SK-N-SH (cell line): ENCODE measurements around the gene ASB8. TPM values are rescaled to one million over a fixed set of nuclear protein-coding genes. Genes with fewer than 3 reads are reported as not detected.

Experiments used
- CTCF ChIA-PET: fragments of 300-600, 350-600 bp; formaldehyde crosslinking; extraction: SDS; loops from one replicate; lab custom pipeline; 2021; lab: Yijun Ruan, JAX
- POLR2A ChIA-PET: fragments of 350-600 bp; sonication (Branson Sonifier 250); formaldehyde crosslinking; extraction: SDS; loops from one replicate; lab custom pipeline; 2020; ENCODE audit warnings: antibody characterized with exemption, inconsistent platforms; lab: Yijun Ruan, JAX
- DNase-seq: peaks from one replicate; pipeline ENCODE4 v3.0.0; 2012
- H2AFZ ChIP-seq: fragments of 200-600 bp; sonication (generic); 2 replicates; pipeline ENCODE4 v1.8.1; 2016; ENCODE audit warnings: antibody characterized with exemption, mild to moderate bottlenecking, low read depth
- H3F3A ChIP-seq: fragments of 200-600 bp; sonication (generic); replicated peaks from 2 replicates; pipeline ENCODE3; 2016; ENCODE audit warnings: antibody characterized with exemption, mild to moderate bottlenecking; ENCODE audit not compliant: insufficient read depth
- H3K27ac ChIP-seq, 2 experiments: fragments of 200-500 bp in 1 of 2; fragments of 200-600 bp in 1 of 2; sonication (Bioruptor generic) in 1 of 2; sonication (generic), shearing (Covaris generic) in 1 of 2; 2 replicates each; pipeline versions ENCODE4 v1.5.1 to v1.6.1; 2014 to 2016; ENCODE audit warnings: low read depth in 2 of 2, inconsistent platforms in 1 of 2, low read length in 1 of 2, mild to moderate bottlenecking in 1 of 2, mixed read lengths in 1 of 2
- H3K27me3 ChIP-seq: fragments of 200-600 bp; sonication (generic), shearing (Covaris generic); 2 replicates; pipeline ENCODE4 v1.6.1; 2016; ENCODE audit warnings: mixed run types; ENCODE audit not compliant: insufficient read depth
- H3K36me3 ChIP-seq, 2 experiments: fragments of 200-500 bp in 1 of 2; fragments of 200-600 bp in 1 of 2; sonication (Bioruptor generic) in 1 of 2; sonication (generic) in 1 of 2; replicated peaks in 1 of 2; 2 replicates each; pipeline versions ENCODE3 to v1.5.1; 2014 to 2016; ENCODE audit warnings: low read length in 1 of 2, mild to moderate bottlenecking in 1 of 2; ENCODE audit not compliant: insufficient read depth in 2 of 2, control insufficient read depth in 1 of 2
- H3K4me1 ChIP-seq, 2 experiments: fragments of 200-500 bp in 1 of 2; fragments of 200-600 bp in 1 of 2; sonication (Bioruptor generic) in 1 of 2; sonication (generic), shearing (Covaris generic) in 1 of 2; 2 replicates each; pipeline versions ENCODE4 v1.5.1 to v1.6.1; 2014 to 2016; ENCODE audit warnings: low read depth in 1 of 2, low read length in 1 of 2, mixed run types in 1 of 2; ENCODE audit not compliant: insufficient read depth in 2 of 2, control insufficient read depth in 1 of 2
- H3K4me2 ChIP-seq: fragments of 200-600 bp; sonication (generic), shearing (Covaris generic); 2 replicates; pipeline ENCODE4 v1.6.1; 2017; ENCODE audit warnings: mixed run types
- H3K4me3 ChIP-seq, 2 experiments: fragments of 200-500 bp in 1 of 2; fragments of 200-600 bp in 1 of 2; sonication (Bioruptor generic) in 1 of 2; sonication (generic), shearing (Covaris generic) in 1 of 2; 2 replicates each; pipeline versions ENCODE4 v1.5.1 to v1.8.1; 2014 to 2016; ENCODE audit warnings: low read depth in 2 of 2, inconsistent platforms in 1 of 2, low read length in 1 of 2, mild to moderate bottlenecking in 1 of 2, mixed read lengths in 1 of 2, moderate library complexity in 1 of 2
- H3K79me2 ChIP-seq: fragments of 200-600 bp; sonication (generic); 2 replicates; pipeline ENCODE4 v1.8.1; 2017; ENCODE audit warnings: mild to moderate bottlenecking; ENCODE audit not compliant: insufficient read depth
- H3K9ac ChIP-seq: fragments of 200-600 bp; sonication (generic); 2 replicates; pipeline ENCODE4 v1.6.1; 2017; ENCODE audit warnings: mixed run types
- H3K9me2 ChIP-seq: fragments of 200-600 bp; sonication (generic); 2 replicates; pipeline ENCODE4 v1.6.1; 2017; ENCODE audit warnings: mixed run types
- H3K9me3 ChIP-seq: fragments of 200-600 bp; sonication (generic); 2 replicates; pipeline ENCODE4 v1.6.1; 2017; ENCODE audit warnings: mixed run types, mild to moderate bottlenecking, moderate library complexity
- H4K20me1 ChIP-seq: fragments of 200-600 bp; sonication (generic); 2 replicates; pipeline ENCODE4 v1.6.1; 2017; ENCODE audit warnings: mild to moderate bottlenecking, mixed run types; ENCODE audit not compliant: insufficient read depth
- CHD2 ChIP-seq: fragments of 150-350 bp; IDR thresholded peaks from 2 replicates; pipeline ENCODE4 v1.6.1; 2018; ENCODE audit warnings: low read length; ENCODE audit not compliant: partially characterized antibody
- CTCF ChIP-seq: fragments of 200-600 bp; sonication (generic); IDR thresholded peaks from 2 replicates; pipeline ENCODE4 v1.6.1; 2017; ENCODE audit warnings: antibody characterized with exemption, mild to moderate bottlenecking, moderate library complexity
- EP300 ChIP-seq, 2 experiments: IDR thresholded peaks; 2 replicates each; pipeline versions ENCODE4 v1.4.0 to v1.6.1; 2012; ENCODE audit warnings: borderline replicate concordance in 1 of 2, low read depth in 1 of 2, low read length in 1 of 2
- FOXJ3 ChIP-seq: sonication (generic); formaldehyde crosslinking; IDR thresholded peaks from 2 replicates; pipeline ENCODE4 v1.5.1; 2020; ENCODE audit warnings: mild to moderate bottlenecking, missing genetic modification reagents
- FOXM1 ChIP-seq: IDR thresholded peaks from 2 replicates; pipeline ENCODE4 v1.4.0; 2012; ENCODE audit warnings: low read depth, mild to moderate bottlenecking
- IRF3 ChIP-seq: fragments of 150-350 bp; IDR thresholded peaks from 2 replicates; pipeline ENCODE4 v1.6.1; 2016; ENCODE audit warnings: mild to moderate bottlenecking, low read depth, low read length
- JUND ChIP-seq: IDR thresholded peaks from 2 replicates; pipeline ENCODE4 v1.4.0; 2012
- MEF2A ChIP-seq: IDR thresholded peaks from 2 replicates; pipeline ENCODE4 v1.4.0; 2012; ENCODE audit warnings: low read depth, borderline replicate concordance
- MXI1 ChIP-seq: IDR thresholded peaks from 2 replicates; pipeline ENCODE4 v1.6.1; 2012; ENCODE audit warnings: mild to moderate bottlenecking, low read depth, low read length, improper control_type of control experiment
- NFIC ChIP-seq: IDR thresholded peaks from 2 replicates; pipeline ENCODE4 v1.4.0; 2012; ENCODE audit warnings: borderline replicate concordance
- POLR2AphosphoS5 ChIP-seq: IDR thresholded peaks from 2 replicates; pipeline ENCODE4 v1.6.1; 2012; ENCODE audit warnings: low read depth, low read length
- RAD21 ChIP-seq: IDR thresholded peaks from 2 replicates; pipeline ENCODE4 v1.6.1; 2012; ENCODE audit warnings: mild to moderate bottlenecking, low read length
- RCOR1 ChIP-seq: fragments of 150-350 bp; IDR thresholded peaks from 2 replicates; pipeline ENCODE4 v1.6.1; 2017; ENCODE audit warnings: antibody characterized with exemption, low read length
- SMC3 ChIP-seq: IDR thresholded peaks from 2 replicates; pipeline ENCODE4 v1.6.1; 2012; ENCODE audit warnings: low read depth, low read length, improper control_type of control experiment
- TCF12 ChIP-seq: IDR thresholded peaks from 2 replicates; pipeline ENCODE4 v1.4.0; 2012
- USF1 ChIP-seq: IDR thresholded peaks from 2 replicates; pipeline ENCODE4 v1.4.0; 2012; ENCODE audit warnings: low read depth, borderline replicate concordance
- ZBTB33 ChIP-seq: IDR thresholded peaks from 2 replicates; pipeline ENCODE4 v1.4.0; 2012; ENCODE audit warnings: low read depth, borderline replicate concordance
- WGBS: methylation state at CpG from one replicate; pipeline ENCODE4 v1.1.6; 2017; ENCODE audit warnings: low lambda C conversion rate; 5-methylcytosine and 5-hydroxymethylcytosine counted together
- polyA plus RNA-seq, 3 experiments: library from polyadenylated mRNA; depleted of rRNA; stranded (reverse); fragments of >200 nt; gene quantifications; 2 replicates each; pipeline ENCODE4 v1.2.3, GENCODE V29; 2012
- TF ChIP-seq, protein P1 (sequence below): fragments of 150-350 bp; IDR thresholded peaks from 2 replicates; pipeline ENCODE4 v1.6.1; 2017; ENCODE audit warnings: antibody characterized with exemption, low read length, low read depth, borderline replicate concordance

The ASB8 gene
- polyA plus RNA-seq, 1 of the 3 experiments (the other 2 are of a cell fraction): 13.8 TPM

GRCh38 chr12:48189331-48190125 lies 32.2 kb upstream of the ASB8 start (continued):
- no peak for TF ChIP-seq USF1
- TF ChIP-seq TCF12: no peak
- TF ChIP-seq JUND: no peak
- TF ChIP-seq EP300 (IDR thresholded peaks at IDR 0.05; ENCODE audit: borderline replicate concordance in 1 of 2, low read depth in 1 of 2, low read length in 1 of 2): no peak
- TF ChIP-seq IRF3: no peak
- TF ChIP-seq NFIC: no peak
- peak; percentile 44 for TF ChIP-seq CHD2
- peak; percentile 33; the same call in 1 of the 2 replicates for TF ChIP-seq MXI1

DNA sequence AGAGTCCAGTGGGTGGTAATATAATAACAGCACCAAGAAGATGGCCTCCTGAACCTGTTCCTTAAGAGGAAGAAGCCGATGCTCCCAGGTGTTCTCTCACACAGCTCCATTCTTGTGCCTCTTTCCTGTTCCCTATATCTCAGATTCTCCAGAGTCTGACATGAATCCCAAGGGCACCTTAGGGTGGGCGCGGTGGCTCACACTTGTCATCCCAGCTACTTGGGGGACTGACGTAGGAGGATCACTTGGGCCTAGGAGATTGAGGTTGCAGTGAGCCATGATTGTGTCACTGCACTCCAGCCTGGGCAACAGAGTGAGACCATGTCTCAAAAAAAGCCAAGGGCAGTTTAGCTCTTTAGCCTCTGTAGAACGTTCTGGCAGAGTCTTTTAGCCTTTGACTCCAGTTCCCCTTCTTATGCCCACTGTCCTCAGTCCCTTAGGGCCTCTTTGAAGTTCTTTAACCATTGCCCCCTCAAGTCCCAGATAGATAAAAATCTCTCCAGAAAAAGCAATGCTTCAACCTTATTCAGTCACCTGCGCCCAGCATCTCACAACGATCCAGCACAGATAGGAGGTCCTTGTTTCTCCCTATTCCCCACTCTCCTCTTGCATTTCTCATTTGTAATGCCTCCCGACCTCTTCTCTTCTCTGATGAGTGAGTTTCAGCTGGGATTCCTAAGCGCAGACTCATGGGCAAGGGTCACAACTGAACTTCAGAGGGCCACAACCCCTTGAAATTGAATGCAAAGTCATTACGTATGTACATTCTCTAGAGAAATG lies 30.8 kb upstream of the ASB8 start:
- peaks cover 9 to 23% of the 10 kb centered on the region in 2 experiments; a peak in 3 of 4 replicates for H3K4me1 ChIP-seq
- no peak overlapping the region for H2AFZ ChIP-seq
- ChIA-PET CTCF (interaction anchor here (0.7 to 8.2 kb wide), 3 partner anchors 12 to 206 kb away, joined by 3 to 90 read pairs (median 3); no protein-coding TSS in a partner anchor), POLR2A (no interaction called here)
- no peak overlapping the region for H3K4me3 ChIP-seq
- no peaks in the 10 kb centered on the region for H3K79me2 ChIP-seq
- no peaks in the 10 kb centered on the region for H3K27me3 ChIP-seq
- H4K20me1 ChIP-seq: no peaks in the 10 kb centered on the region
- DNase-seq: no peak
- no peaks in the 10 kb centered on the region for H3F3A ChIP-seq
- H3K9me2 ChIP-seq: no peaks in the 10 kb centered on the region
- 87% methylated on average over 10 of the region's 10 CpGs for WGBS
- no peaks in the 10 kb centered on the region for H3K9me3 ChIP-seq
- no peak overlapping the region for H3K27ac ChIP-seq
- H3K36me3 ChIP-seq: no peaks in the 10 kb centered on the region
- H3K4me2 ChIP-seq: no peak overlapping the region
- H3K9ac ChIP-seq: no peak overlapping the region
- no peak for TF ChIP-seq TCF12
- TF ChIP-seq ZBTB33: no peak
- TF ChIP-seq CHD2: no peak
- no peak for TF ChIP-seq CTCF
- TF ChIP-seq SMC3: no peak
- no peak for TF ChIP-seq JUND
- no peak for TF ChIP-seq NFIC
- TF ChIP-seq, protein P1, sequence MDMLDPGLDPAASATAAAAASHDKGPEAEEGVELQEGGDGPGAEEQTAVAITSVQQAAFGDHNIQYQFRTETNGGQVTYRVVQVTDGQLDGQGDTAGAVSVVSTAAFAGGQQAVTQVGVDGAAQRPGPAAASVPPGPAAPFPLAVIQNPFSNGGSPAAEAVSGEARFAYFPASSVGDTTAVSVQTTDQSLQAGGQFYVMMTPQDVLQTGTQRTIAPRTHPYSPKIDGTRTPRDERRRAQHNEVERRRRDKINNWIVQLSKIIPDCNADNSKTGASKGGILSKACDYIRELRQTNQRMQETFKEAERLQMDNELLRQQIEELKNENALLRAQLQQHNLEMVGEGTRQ: no peak
- no peak for TF ChIP-seq FOXM1
- TF ChIP-seq MEF2A: no peak
- TF ChIP-seq FOXJ3 (CRISPR knock-in tag): no peak
- no peak for TF ChIP-seq MXI1
- TF ChIP-seq POLR2AphosphoS5: no peak
- TF ChIP-seq RAD21: no peak
- no peak for TF ChIP-seq RCOR1
